ENCODE measurements around the gene TEX51.

Gene TEX51

GRCh38 chr2:126898636-126899035, at the start of gene TEX51:
TSS of gene TEX51 (plus strand) at chr2:126898890. CDS start at chr2:126898919, 29 bp downstream.
- TF ChIP-seq, protein P1, sequence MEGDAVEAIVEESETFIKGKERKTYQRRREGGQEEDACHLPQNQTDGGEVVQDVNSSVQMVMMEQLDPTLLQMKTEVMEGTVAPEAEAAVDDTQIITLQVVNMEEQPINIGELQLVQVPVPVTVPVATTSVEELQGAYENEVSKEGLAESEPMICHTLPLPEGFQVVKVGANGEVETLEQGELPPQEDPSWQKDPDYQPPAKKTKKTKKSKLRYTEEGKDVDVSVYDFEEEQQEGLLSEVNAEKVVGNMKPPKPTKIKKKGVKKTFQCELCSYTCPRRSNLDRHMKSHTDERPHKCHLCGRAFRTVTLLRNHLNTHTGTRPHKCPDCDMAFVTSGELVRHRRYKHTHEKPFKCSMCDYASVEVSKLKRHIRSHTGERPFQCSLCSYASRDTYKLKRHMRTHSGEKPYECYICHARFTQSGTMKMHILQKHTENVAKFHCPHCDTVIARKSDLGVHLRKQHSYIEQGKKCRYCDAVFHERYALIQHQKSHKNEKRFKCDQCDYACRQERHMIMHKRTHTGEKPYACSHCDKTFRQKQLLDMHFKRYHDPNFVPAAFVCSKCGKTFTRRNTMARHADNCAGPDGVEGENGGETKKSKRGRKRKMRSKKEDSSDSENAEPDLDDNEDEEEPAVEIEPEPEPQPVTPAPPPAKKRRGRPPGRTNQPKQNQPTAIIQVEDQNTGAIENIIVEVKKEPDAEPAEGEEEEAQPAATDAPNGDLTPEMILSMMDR (IDR thresholded peaks at IDR 0.05; ENCODE audit: insufficient read depth, low read depth, low read length, missing control alignments) = no peak
- DNase-seq (ENCODE audit: low read depth) = no peak
- H3K4me3 ChIP-seq (ENCODE audit: low read length) = no peak within 1 kb of the TSS

DNA sequence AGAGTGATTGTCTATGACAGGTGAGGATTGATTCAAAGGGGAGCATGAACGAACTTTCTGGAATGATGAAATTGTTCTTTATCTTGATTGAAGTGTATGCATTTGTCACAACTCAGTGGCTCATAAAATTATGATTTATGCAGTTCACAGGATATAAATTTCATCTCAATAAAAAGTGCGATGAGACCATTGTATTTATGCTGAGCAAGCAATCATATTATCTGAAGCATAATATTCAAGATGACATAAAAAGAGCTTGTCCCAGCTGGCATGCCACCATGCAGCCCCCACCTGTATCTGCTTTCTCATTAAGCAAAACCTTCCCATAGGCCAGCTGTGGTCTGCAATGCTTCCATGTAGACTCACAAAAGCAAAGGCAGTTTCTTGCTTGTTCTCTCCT, 49.6 kb upstream of the TEX51 start:
- H3K4me3 ChIP-seq (ENCODE audit: low read length) = no peak overlapping the region
- no peak for DNase-seq (ENCODE audit: low read depth)
- TF ChIP-seq, protein P1 (IDR thresholded peaks at IDR 0.05; ENCODE audit: insufficient read depth, low read depth, low read length, missing control alignments) = no peak

DNA sequence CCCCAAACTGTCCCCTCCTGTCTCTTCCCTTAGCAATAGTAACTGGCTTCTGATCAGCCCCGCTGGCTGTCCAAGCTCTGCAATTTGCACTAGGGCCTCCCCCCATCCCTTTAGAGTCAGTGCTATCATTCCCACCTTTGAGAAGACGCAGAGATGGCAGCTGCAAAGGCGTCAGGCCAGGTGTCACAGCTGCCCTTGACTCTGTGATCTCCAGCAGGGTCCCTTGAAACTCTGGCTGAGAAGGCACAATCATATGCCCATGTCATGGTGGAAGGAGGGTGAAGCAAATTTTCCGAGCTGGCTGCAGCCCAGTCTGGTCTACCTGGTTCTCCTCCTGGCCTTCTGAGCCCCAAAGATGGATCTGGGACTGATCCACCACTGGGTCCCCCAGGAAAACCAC, 49.2 kb upstream of the TEX51 start:
- DNase-seq (ENCODE audit: low read depth) = no peak
- H3K4me3 ChIP-seq (ENCODE audit: low read length) = no peak overlapping the region
- TF ChIP-seq, protein P1 (IDR thresholded peaks at IDR 0.05; ENCODE audit: insufficient read depth, low read depth, low read length, missing control alignments) = no peak

DNA sequence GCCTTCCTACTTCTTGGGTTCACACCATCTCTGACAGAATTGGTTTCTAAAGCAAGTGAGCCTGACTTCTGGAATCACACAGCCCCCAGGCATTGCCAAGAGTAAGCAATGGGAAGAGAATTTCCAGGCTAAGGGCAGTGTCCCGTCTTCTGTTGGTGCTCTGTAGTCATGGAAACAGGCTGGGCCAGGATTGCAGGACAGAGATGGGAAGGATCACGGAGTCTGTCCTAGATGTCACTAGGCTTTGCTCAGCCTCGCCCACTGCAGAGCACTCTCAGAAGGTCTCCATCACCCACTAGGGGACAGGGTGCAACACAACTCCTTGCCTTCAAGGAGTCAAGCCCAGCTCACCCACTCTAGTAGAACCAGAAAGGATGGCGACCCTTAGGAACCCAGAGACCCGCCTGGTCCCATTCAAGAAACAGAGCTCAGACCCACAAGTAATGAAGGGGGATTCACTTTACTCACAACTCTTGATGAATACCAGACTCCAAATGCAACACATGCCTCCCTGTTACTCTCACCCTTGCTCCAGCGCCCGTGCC, 48.6 kb upstream of the TEX51 start:
- no peak for DNase-seq (ENCODE audit: low read depth)
- TF ChIP-seq, protein P1 (IDR thresholded peaks at IDR 0.05; ENCODE audit: insufficient read depth, low read depth, low read length, missing control alignments) = no peak
- no peak overlapping the region for H3K4me3 ChIP-seq (ENCODE audit: low read length)

GRCh38 chr2:126850940-126851339, 47.8 kb upstream of the TEX51 start:
- DNase-seq (ENCODE audit: low read depth) = no peak
- H3K4me3 ChIP-seq (ENCODE audit: low read length) = no peak overlapping the region
- TF ChIP-seq, protein P1 (IDR thresholded peaks at IDR 0.05; ENCODE audit: insufficient read depth, low read depth, low read length, missing control alignments) = no peak

DNA sequence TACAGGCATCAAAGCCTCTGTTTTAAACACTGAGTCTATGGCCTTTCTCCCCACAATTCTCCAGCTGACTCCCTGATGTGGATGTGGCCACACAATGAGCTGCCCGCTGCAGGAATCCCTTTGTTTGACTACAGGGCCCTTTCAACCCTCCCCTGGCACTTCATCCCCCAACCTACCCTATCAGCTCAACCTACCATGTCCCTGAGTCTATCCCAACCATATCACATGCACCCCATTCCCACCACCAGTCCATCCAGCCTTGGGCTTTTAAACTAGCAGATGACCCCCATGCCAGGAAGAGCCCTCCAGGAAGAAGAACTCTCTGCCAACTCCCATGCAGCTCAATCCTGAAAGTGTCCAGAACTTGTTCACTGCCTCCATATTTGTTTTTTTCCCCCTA, 46.9 kb upstream of the TEX51 start:
- no peak for DNase-seq (ENCODE audit: low read depth)
- no peak overlapping the region for H3K4me3 ChIP-seq (ENCODE audit: low read length)
- TF ChIP-seq, protein P1 (IDR thresholded peaks at IDR 0.05; ENCODE audit: insufficient read depth, low read depth, low read length, missing control alignments) = no peak

DNA sequence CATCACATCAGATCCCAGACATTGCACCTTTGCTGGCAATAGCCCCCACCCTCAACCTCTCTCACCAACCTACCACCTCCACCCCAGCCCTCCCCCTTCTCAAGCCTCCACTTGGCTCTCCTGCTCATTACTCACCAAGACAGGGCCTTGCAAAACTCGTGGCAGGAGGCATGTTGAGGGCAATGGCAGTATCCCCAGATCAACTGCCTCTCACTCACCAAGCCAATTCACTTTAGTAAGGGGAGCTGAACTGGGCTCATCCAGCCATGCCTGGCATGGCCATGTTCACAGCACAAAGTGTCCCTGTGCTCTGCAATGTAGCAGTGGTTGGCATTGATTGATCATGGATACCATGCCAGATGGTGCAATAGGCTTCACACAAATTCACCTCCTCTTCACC, 46.3 kb upstream of the TEX51 start:
- H3K4me3 ChIP-seq (ENCODE audit: low read length) = no peak overlapping the region
- no peak for DNase-seq (ENCODE audit: low read depth)
- TF ChIP-seq, protein P1 (IDR thresholded peaks at IDR 0.05; ENCODE audit: insufficient read depth, low read depth, low read length, missing control alignments) = no peak
